NCI-H446 treated with DMSO at 0.1 percent for 48 hours (cell line): ENCODE results near the gene OR2B6.

Experiments used
- DNase-seq: peaks from one replicate; lab custom pipeline; 2025; lab: John Stamatoyannopoulos, UW

The OR2B6 gene

GRCh38 chr6:28000351-28001045 is 43.5 kb downstream of the OR2B6 start:
- DNase-seq: no peak

DNA sequence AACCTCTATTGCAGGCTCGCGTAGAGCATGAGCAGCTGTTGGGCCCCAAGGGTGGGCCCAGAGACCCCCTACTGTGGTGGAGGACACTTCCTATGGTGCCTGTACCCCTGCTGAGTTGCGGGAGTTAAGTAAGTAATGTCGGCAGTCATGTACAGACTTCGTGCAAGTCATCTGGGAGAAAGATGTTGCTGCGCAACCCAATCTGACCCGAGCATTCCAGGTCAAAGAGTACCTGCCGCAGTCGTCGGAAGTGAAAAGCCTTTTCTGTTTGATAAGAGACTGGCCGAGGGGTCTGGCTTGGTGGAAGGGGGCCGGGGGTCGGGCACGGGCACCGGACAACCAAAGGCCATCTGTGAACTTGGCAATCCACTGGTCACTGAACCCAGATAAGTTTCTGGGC is 44.3 kb downstream of the OR2B6 start:
- no peak for DNase-seq

DNA sequence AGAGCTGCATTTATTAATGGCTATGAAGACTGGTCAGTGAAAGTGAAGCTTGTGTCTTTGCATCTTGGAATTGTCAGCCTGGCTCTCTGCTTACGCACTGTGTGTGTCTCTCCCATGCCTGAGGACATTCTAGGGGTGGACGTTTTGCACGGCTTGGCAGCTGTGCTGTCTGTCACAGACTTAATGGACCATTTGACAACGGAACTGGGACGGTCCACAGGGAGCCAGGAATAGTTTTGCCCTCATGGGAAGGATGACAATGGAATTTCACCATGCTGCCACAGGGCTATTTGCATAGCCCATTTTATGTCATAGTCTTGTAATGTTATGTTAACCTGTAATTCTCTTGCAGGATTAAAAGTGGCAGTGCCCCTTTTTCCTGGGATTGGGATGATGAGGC is 44.7 kb downstream of the OR2B6 start:
- no peak for DNase-seq

GRCh38 chr6:28002161-28002560 is 45.1 kb downstream of the OR2B6 start:
- no peak for DNase-seq

DNA sequence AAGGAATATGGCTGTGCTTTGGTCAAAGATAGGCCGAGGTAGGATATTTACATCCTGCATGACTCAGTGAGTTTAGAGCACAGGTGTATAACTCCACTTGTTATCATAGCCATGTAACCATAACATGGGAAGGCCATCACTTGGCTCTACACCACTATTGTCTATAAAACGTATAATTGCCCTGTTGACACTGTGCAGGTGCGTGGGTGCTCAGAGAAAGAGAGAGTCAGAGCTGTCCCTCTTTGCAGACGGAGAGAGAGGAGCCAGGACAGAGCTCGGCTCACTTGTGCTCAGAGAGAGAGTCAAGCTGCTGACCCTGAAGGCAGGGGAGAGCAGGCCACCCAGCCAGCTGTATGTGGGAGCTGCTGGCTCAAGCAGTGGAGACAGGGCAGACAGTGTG is 46.0 kb downstream of the OR2B6 start:
- no peak for DNase-seq

DNA sequence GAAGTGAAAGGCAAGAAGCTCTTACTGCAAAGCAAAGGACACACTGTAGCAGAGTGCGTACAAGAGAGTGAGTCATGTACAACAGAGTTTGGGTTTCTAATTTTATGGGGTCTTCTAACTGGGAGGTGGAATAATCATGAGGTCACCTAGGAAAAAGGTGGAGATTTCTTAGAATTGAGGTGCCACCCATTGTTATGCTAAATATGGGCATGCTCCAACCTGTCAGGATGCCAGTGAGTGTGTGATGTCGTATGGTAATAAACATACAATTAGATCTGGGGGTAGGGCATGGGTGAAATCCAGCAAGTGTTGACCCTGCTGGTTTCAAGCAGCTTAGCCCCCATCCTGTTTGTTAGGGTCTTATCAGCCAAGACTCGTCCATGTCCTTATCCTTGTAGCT is 46.6 kb downstream of the OR2B6 start:
- DNase-seq: no peak

GRCh38 chr6:28004350-28005151 is 47.5 kb downstream of the OR2B6 start:
- no peak for DNase-seq

DNA sequence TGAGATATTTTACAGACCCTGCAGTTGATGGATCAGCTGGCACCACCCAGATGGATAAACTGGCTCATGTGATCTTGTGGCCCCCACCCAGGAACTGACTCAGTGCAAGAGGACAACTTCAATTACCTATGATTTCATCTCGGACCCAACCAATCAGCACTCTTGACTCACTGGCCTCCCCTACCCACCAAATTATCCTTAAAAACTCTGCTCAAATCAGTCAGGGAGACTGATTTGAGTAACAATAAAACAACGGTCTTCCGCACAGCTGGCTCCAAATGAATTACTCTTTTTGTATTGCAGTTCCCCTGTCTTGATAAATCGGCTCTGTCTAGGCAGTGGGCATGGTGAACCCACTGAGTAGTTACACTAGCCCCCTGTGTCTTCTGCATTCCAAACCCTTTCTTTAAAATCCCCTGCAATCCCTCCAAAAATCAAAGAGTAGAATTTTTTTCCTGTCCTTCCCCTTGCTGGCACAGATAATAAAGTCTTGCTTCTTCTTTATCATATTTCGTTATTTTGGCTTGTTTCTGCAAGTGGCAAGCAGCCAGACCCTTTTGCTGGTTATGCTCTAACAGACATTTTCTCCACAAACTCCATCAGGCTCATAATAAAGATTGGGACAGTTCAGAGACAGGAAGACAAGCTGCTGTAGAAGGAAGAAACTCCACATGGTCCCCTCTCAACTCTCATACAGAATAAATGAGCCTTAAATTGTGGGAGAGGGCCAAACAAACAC is 48.3 kb downstream of the OR2B6 start:
- DNase-seq: no peak

DNA sequence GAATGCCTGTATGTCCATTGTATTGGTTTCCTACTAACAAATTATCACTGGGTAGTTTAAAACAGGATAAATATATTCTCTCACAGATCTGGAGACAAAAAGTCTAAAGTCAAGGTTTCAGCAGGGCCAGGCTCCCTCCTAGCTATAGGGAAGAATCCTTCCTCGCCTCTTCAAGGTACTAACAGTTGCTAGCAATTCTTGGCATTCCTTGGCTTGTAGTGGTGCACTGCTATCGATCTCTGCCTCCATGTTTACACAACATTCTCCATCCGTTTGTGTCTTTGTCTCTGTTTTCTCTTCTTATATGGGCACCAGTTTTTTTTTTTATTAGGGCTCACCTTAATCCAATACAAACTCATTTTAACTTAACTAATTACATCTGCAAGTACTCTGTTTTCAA is 48.9 kb downstream of the OR2B6 start:
- DNase-seq: no peak
